SK-N-SH treated with all-trans-retinoic acid at 6 μM for 48 hours (cell line): ENCODE data around the gene SPATA18.

Experiments
- ARNTL ChIP-seq: fragments of 450-650 bp; formaldehyde crosslinking; IDR thresholded peaks from 2 replicates; pipeline ENCODE4 v1.5.0; 2020; ENCODE audit warnings: low read depth, mild to moderate bottlenecking, moderate library complexity, borderline replicate concordance
- CSDC2 ChIP-seq: fragments of 250-450 bp; sonication (Bioruptor Pico); IDR thresholded peaks from 2 replicates; pipeline ENCODE4 v1.5.0; 2020; ENCODE audit warnings: mild to moderate bottlenecking, moderate library complexity
- ESRRG ChIP-seq: fragments of 250-450 bp; sonication (Bioruptor Pico); IDR thresholded peaks from 2 replicates; pipeline ENCODE4 v1.6.1; 2021; ENCODE audit warnings: mild to moderate bottlenecking
- GLIS3 ChIP-seq: fragments of 250-450 bp; sonication (Bioruptor Pico); IDR thresholded peaks from 2 replicates; pipeline ENCODE4 v1.5.0; 2020; ENCODE audit warnings: mild to moderate bottlenecking, moderate library complexity
- OSR1 ChIP-seq: fragments of 250-450 bp; sonication (Bioruptor Pico); IDR thresholded peaks from 2 replicates; pipeline ENCODE4 v1.8.0; 2022; ENCODE audit warnings: moderate library complexity, mild to moderate bottlenecking, inconsistent platforms
- SNAI2 ChIP-seq: fragments of 250-450 bp; sonication (Bioruptor Pico); IDR thresholded peaks from 2 replicates; pipeline ENCODE4 v1.5.0; 2020; ENCODE audit warnings: mild to moderate bottlenecking, moderate library complexity

- TF ChIP-seq ESRRG (CRISPR knock-in tag) (no peak), OSR1 (no peak), SNAI2 (CRISPR knock-in tag) (no peak), CSDC2 (no peak), ARNTL (no peak), GLIS3 (CRISPR knock-in tag) (no peak)
Observed at GRCh38 chr4:52103319-52103718, 52.2 kb downstream of the SPATA18 start.
